Cardiac muscle cell (in vitro differentiated cells and primary cell): ENCODE results near the gene SAE1. TPM values are rescaled to one million over a fixed set of nuclear protein-coding genes. Genes with fewer than 3 reads are reported as not detected.

Experiments used
- DNase-seq, 2 donors: peaks; one replicate each; pipeline versions ENCODE4 v3.0.0 to v3.0.0-alpha.2; 2010 to 2017; ENCODE audit warnings: low read depth in 1 of 2, low spot score in 1 of 2
- H3K27ac ChIP-seq: fragments of 200-600 bp; sonication (generic); 2 replicates; pipeline ENCODE4 v1.5.1; 2016
- H3K27me3 ChIP-seq: fragments of 200-600 bp; sonication (generic); 2 replicates; pipeline ENCODE4 v1.6.0; 2016; ENCODE audit warnings: control low read depth
- H3K36me3 ChIP-seq: fragments of 200-600 bp; sonication (generic); 2 replicates; pipeline ENCODE4 v1.5.1; 2016; ENCODE audit warnings: control low read depth
- H3K4me1 ChIP-seq: fragments of 200-600 bp; sonication (generic); 2 replicates; pipeline ENCODE4 v1.8.1; 2017; ENCODE audit warnings: low read depth, mild to moderate bottlenecking, mixed run types
- H3K4me3 ChIP-seq: fragments of 200-600 bp; sonication (generic); 2 replicates; pipeline ENCODE4 v1.5.1; 2016; ENCODE audit warnings: mild to moderate bottlenecking
- H3K9me3 ChIP-seq: fragments of 200-600 bp; sonication (generic); 2 replicates; pipeline ENCODE4 v1.5.1; 2017; ENCODE audit warnings: low read depth, mild to moderate bottlenecking, control low read depth
- polyA plus RNA-seq: library from polyadenylated mRNA; unstranded; fragments of >200 nt; fragmentation: Nextera tagmentation; extraction: Ambion mirVana; gene quantifications from 2 replicates; pipeline ENCODE4 v1.2.1, GENCODE V29; 2016
- total RNA-seq: library from RNA; depleted of rRNA; stranded (reverse); fragments of >200 nt; gene quantifications from 2 replicates; pipeline ENCODE4 v1.2.3, GENCODE V29; 2016
- TF ChIP-seq, protein P1 (sequence below): IDR thresholded peaks from 2 replicates; pipeline ENCODE4 v1.5.1; 2012; ENCODE audit warnings: low read depth, mild to moderate bottlenecking, low read length

SAE1 gene
- total and polyA plus RNA-seq, 2 experiments from 2014 or later, result 128 to 171 TPM

- H3K9me3 ChIP-seq, result no peaks in the 10 kb centered on the region
- H3K36me3 ChIP-seq, result peaks cover 13% of the 10 kb centered on the region
- H3K4me1 ChIP-seq, result peaks cover 8% of the 10 kb centered on the region
- no peaks in the 10 kb centered on the region for H3K27me3 ChIP-seq
- peak in 1 of 2 donors; percentile 65 for DNase-seq
- H3K4me3 ChIP-seq, result no peak overlapping the region
- TF ChIP-seq, protein P1, sequence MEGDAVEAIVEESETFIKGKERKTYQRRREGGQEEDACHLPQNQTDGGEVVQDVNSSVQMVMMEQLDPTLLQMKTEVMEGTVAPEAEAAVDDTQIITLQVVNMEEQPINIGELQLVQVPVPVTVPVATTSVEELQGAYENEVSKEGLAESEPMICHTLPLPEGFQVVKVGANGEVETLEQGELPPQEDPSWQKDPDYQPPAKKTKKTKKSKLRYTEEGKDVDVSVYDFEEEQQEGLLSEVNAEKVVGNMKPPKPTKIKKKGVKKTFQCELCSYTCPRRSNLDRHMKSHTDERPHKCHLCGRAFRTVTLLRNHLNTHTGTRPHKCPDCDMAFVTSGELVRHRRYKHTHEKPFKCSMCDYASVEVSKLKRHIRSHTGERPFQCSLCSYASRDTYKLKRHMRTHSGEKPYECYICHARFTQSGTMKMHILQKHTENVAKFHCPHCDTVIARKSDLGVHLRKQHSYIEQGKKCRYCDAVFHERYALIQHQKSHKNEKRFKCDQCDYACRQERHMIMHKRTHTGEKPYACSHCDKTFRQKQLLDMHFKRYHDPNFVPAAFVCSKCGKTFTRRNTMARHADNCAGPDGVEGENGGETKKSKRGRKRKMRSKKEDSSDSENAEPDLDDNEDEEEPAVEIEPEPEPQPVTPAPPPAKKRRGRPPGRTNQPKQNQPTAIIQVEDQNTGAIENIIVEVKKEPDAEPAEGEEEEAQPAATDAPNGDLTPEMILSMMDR, result no peak
- H3K27ac ChIP-seq, result peak overlapping the region; percentile 75
Measured at GRCh38 chr19:47176071-47176626, 45.5 kb downstream of the SAE1 start.

- H3K36me3 ChIP-seq, result peaks cover 12% of the 10 kb centered on the region
- peak in 1 of 2 donors; percentile 90 for DNase-seq
- no peak overlapping the region for H3K4me3 ChIP-seq
- H3K27ac ChIP-seq, result peak overlapping the region; percentile 75
- no peaks in the 10 kb centered on the region for H3K27me3 ChIP-seq
- H3K9me3 ChIP-seq, result no peaks in the 10 kb centered on the region
- TF ChIP-seq, protein P1, result no peak
- H3K4me1 ChIP-seq, result peaks cover 8% of the 10 kb centered on the region
Measured at GRCh38 chr19:47176627-47177090, 46.0 kb downstream of the SAE1 start.

DNA sequence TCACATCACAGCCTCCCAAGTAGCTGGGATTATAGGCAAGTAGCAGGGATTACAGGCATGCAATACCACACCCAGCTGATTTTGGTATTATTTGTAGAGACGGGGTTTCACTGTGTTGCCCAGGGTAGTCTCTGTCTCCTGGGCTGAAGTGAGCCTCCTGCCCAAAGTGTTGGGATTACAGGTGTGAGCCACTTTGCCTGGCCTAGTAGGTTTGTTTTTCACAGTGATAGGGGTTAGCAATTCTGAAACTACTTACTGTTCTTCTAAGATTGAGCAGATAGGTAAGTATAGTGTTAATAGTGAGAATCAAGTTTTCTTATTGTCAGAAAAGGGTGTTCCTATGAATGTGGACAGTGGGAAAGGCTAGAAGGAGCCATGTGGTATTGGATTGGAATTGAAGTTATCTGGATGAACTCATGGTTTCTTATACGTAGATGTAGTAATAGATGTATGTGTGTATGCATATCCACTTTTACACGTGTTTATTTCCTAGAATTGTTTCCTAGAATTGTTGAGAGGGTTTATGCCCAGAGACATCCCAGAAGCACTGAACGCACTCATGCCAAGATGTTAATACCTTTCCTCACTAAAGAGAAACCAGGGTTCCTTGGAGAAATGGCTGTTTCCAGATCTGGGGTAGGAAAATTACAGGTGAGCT lies 49.1 kb downstream of the SAE1 start:
- TF ChIP-seq, protein P1, result no peak
- no peaks in the 10 kb centered on the region for H3K27me3 ChIP-seq
- no peaks in the 10 kb centered on the region for H3K9me3 ChIP-seq
- peaks cover 5% of the 10 kb centered on the region for H3K36me3 ChIP-seq
- no peak for DNase-seq
- H3K4me3 ChIP-seq, result no peak overlapping the region
- H3K4me1 ChIP-seq, result peaks cover 8% of the 10 kb centered on the region
- H3K27ac ChIP-seq, result no peak overlapping the region

- Histone ChIP-seq H3K36me3 (no peaks in the 10 kb centered on the region), H3K4me1 (peaks cover 16% of the 10 kb centered on the region)
Measured at GRCh38 chr19:47183601-47184000, 53.0 kb downstream of the SAE1 start.

DNA sequence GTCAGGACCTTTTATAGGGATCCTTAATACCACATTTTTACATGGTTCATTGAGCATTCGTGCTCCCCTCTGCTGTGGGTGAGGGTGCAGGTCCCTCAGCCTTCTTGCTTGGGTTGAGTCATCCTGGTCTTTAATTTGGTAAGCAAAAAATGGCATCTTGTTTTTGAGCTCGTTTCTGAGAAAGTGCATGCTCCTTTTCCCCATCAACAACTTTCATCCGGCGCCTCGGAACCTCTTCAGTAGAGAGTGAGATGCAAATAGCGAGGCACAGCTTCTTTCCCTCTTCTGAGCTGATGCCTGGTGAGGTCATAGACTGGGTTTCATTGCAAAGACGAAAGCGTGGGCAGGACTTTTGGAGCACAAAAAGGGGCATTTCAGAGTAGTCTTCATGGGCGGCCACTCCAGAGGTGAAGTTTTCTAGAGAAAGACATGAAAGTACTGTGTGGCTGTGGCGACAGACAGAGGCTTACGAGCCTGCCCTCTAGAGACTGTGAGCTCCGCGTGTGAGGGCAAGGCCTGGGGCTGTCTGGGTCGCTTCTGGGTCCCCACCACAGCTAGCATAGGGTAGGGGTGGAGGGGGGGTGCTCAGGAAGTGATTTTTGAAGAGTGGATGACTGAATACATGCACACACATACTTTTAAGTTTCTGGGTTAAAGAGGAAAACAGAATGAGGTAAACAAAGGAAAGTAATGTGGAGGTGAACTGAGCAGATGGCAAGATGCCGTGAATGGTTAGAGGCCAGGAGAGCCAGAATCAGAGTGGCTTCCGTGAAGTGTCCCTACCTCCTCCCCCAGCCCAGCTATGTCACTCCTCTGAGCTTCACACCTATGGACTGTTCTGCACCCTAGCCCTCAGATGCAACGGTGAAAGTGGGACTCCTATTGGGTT lies 56.1 kb downstream of the SAE1 start:
- peak overlapping the region; percentile 77 for H3K27ac ChIP-seq
- H3K36me3 ChIP-seq, result no peaks in the 10 kb centered on the region

More at GRCh38 chr19:47183601-47184000, 53.0 kb downstream of the SAE1 start:
- TF ChIP-seq, protein P1, result no peak
- no peak for DNase-seq
- Histone ChIP-seq H3K9me3 (no peaks in the 10 kb centered on the region), H3K27me3 (no peaks in the 10 kb centered on the region), H3K4me3 (no peak overlapping the region), H3K27ac (peak overlapping the region; percentile 50)

More for the DNA sequence above, 56.1 kb downstream of the SAE1 start:
- H3K4me1 ChIP-seq, result peaks cover 38% of the 10 kb centered on the region
- H3K9me3 ChIP-seq, result no peaks in the 10 kb centered on the region
- no peak overlapping the region for H3K4me3 ChIP-seq
- DNase-seq, result peak in 1 of 2 donors; percentile 23
- TF ChIP-seq, protein P1, result no peak
- H3K27me3 ChIP-seq, result no peaks in the 10 kb centered on the region
